ENCODE results near the gene SSBP4. TPM values are rescaled to one million over a fixed set of nuclear protein-coding genes. Genes with fewer than 3 reads are reported as not detected.

Gene SSBP4
- total RNA-seq, 1 experiment from 2014 or later: 97.5 TPM

DNA sequence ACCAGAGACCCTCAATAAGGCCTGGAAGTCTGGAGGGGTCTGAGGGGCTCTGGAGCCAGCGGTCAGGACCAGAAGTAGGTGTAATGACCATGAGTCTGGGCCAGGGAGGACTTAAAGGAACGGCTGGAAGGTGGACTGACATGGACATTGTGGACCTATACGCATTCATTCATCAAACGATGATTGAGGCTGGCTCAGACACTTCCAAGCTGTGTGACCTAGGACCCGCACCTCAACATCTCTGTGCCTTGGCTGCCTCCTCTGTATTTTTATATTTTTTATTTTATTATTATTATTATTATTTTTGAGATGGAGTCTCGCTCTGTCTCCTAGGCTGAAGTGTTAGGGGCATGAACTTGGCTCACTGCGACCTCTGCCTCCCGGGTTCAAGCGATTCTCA is 12.4 kb upstream of the SSBP4 start:
- Histone ChIP-seq H3K9me2 (replicated peaks; ENCODE audit: low read length) (no peaks in the 10 kb centered on the region), H3K27me3 (ENCODE audit: low read length) (no peaks in the 10 kb centered on the region), H3K4me1 (ENCODE audit: insufficient read depth, low read length) (no peaks in the 10 kb centered on the region), H3K27ac (ENCODE audit: low read length) (no peak overlapping the region), H3F3A (ENCODE audit: low read length, unreplicated experiment) (no peaks in the 10 kb centered on the region), H3K9ac (ENCODE audit: low read length) (no peak overlapping the region), H3K36me3 (ENCODE audit: low read depth, low read length) (no peaks in the 10 kb centered on the region), H3K79me2 (ENCODE audit: low read length) (no peaks in the 10 kb centered on the region), H3K4me2 (ENCODE audit: low read length) (no peak overlapping the region), H3K9me3 (ENCODE audit: low read length) (no peaks in the 10 kb centered on the region), H4K20me1 (ENCODE audit: low read length) (no peaks in the 10 kb centered on the region), H2AFZ (ENCODE audit: low read length) (no peak overlapping the region), H3K4me3 (ENCODE audit: low read length) (no peak overlapping the region)
- ATAC-seq (no peak), DNase-seq (no peak)
- BruUV-seq (replicated peaks): no TSS peak
- TF ChIP-seq CTCF (conservative IDR thresholded peaks at IDR 0.05; ENCODE audit: low read depth, low read length): no peak
- no peak for TF ChIP-seq EZH2 (IDR thresholded peaks at IDR 0.05; ENCODE audit: low read length, unreplicated experiment)
- TF ChIP-seq EZH2phosphoT487 (IDR thresholded peaks at IDR 0.05; ENCODE audit: borderline replicate concordance, low read length): no peak
- CTCF ChIA-PET: interaction anchor here (0.6 kb wide), 1 partner anchor 58 kb away, joined by 3 read pairs; no protein-coding TSS in a partner anchor
- POLR2A ChIA-PET (ENCODE audit: unreplicated experiment): no interaction called here
- intact Hi-C loops (cut with micrococcal nuclease): no loop called here

GRCh38 chr19:18408053-18408476 is 11.1 kb upstream of the SSBP4 start:
- H3K9ac ChIP-seq (ENCODE audit: low read length): no peak overlapping the region
- H3K4me2 ChIP-seq (ENCODE audit: low read length): no peak overlapping the region
- no peak overlapping the region for H2AFZ ChIP-seq (ENCODE audit: low read length)
- H3K9me2 ChIP-seq (replicated peaks; ENCODE audit: low read length): no peaks in the 10 kb centered on the region
- BruUV-seq (replicated peaks): no TSS peak
- H3K27me3 ChIP-seq (ENCODE audit: low read length): no peaks in the 10 kb centered on the region
- intact Hi-C loops (cut with micrococcal nuclease): no loop called here
- H3K9me3 ChIP-seq (ENCODE audit: low read length): no peaks in the 10 kb centered on the region
- no peak overlapping the region for H3K27ac ChIP-seq (ENCODE audit: low read length)
- no peaks in the 10 kb centered on the region for H3F3A ChIP-seq (ENCODE audit: low read length, unreplicated experiment)
- POLR2A ChIA-PET (ENCODE audit: unreplicated experiment): no interaction called here
- no peaks in the 10 kb centered on the region for H3K36me3 ChIP-seq (ENCODE audit: low read depth, low read length)
- H3K4me1 ChIP-seq (ENCODE audit: insufficient read depth, low read length): no peaks in the 10 kb centered on the region
- CTCF ChIA-PET: no interaction called here
- no peaks in the 10 kb centered on the region for H3K79me2 ChIP-seq (ENCODE audit: low read length)
- TF ChIP-seq EZH2 (IDR thresholded peaks at IDR 0.05; ENCODE audit: low read length, unreplicated experiment): no peak
- peak; percentile 62 for TF ChIP-seq CTCF (conservative IDR thresholded peaks at IDR 0.05; ENCODE audit: low read depth, low read length)
- DNase-seq (peak; percentile 41), ATAC-seq (no peak)
- H3K4me3 ChIP-seq (ENCODE audit: low read length): no peak overlapping the region
- H4K20me1 ChIP-seq (ENCODE audit: low read length): no peaks in the 10 kb centered on the region

GRCh38 chr19:18412610-18413239 is 6.5 kb upstream of the SSBP4 start:
- CTCF ChIA-PET: interaction anchor here (0.6 kb wide), 1 partner anchor 27 kb away, joined by 3 read pairs; the partner anchor contains the start of gene GDF15
- no peak for TF ChIP-seq EZH2phosphoT487 (IDR thresholded peaks at IDR 0.05; ENCODE audit: borderline replicate concordance, low read length)
- no peak; the same call in 1 of the 2 replicates for TF ChIP-seq CTCF (conservative IDR thresholded peaks at IDR 0.05; ENCODE audit: low read depth, low read length)
- TF ChIP-seq EZH2 (IDR thresholded peaks at IDR 0.05; ENCODE audit: low read length, unreplicated experiment): no peak
- ATAC-seq (no peak), DNase-seq (no peak)
- H3K79me2 ChIP-seq (ENCODE audit: low read length): no peaks in the 10 kb centered on the region
- H3K4me2 ChIP-seq (ENCODE audit: low read length): no peak overlapping the region
- H3K36me3 ChIP-seq (ENCODE audit: low read depth, low read length): no peaks in the 10 kb centered on the region
- no peak overlapping the region for H3K27ac ChIP-seq (ENCODE audit: low read length)
- no peaks in the 10 kb centered on the region for H3F3A ChIP-seq (ENCODE audit: low read length, unreplicated experiment)
- no peak overlapping the region for H2AFZ ChIP-seq (ENCODE audit: low read length)
- H3K9ac ChIP-seq (ENCODE audit: low read length): no peak overlapping the region
- intact Hi-C loops (cut with micrococcal nuclease): loop anchor here (10.0 kb wide), 2 partner anchors 138 to 208 kb away; partner anchors contain the start of genes IQCN and RAB3A
- H3K27me3 ChIP-seq (ENCODE audit: low read length): no peaks in the 10 kb centered on the region
- H3K4me3 ChIP-seq (ENCODE audit: low read length): no peak overlapping the region
- POLR2A ChIA-PET (ENCODE audit: unreplicated experiment): no interaction called here
- no peaks in the 10 kb centered on the region for H3K9me3 ChIP-seq (ENCODE audit: low read length)
- H3K4me1 ChIP-seq (ENCODE audit: insufficient read depth, low read length): peaks cover 13% of the 10 kb centered on the region
- no peaks in the 10 kb centered on the region for H4K20me1 ChIP-seq (ENCODE audit: low read length)
- H3K9me2 ChIP-seq (replicated peaks; ENCODE audit: low read length): no peaks in the 10 kb centered on the region
- no TSS peak for BruUV-seq (replicated peaks)

All from PC-3 (cell line).